Tibial nerve (tissue), 4 donors: Measurements from ENCODE around the gene GPALPP1.

Experiments used
- CTCF ChIP-seq, 5 experiments: fragments of 200-600 bp in 3 of 5; fragments of 450-650 bp in 2 of 5; sonication (generic) in 3 of 5; IDR thresholded peaks; one replicate each; pipeline ENCODE4 v1.5.1; 2016 to 2019; ENCODE audit warnings: antibody characterized with exemption in 5 of 5, mild to moderate bottlenecking in 3 of 5, moderate library complexity in 2 of 5
- EP300 ChIP-seq, 2 donors: sonication (generic); formaldehyde crosslinking; IDR thresholded peaks; one replicate each; pipeline ENCODE4 v1.6.1; 2017; ENCODE audit warnings: antibody characterized with exemption in 2 of 2, mild to moderate bottlenecking in 1 of 2
- POLR2A ChIP-seq, 2 donors: fragments of 450-650 bp; IDR thresholded peaks; one replicate each; pipeline ENCODE4 v1.6.1; 2017; ENCODE audit warnings: antibody characterized with exemption in 2 of 2, mild to moderate bottlenecking in 2 of 2, moderate library complexity in 2 of 2

- TF ChIP-seq CTCF (IDR thresholded peaks at IDR 0.05) (no peak), EP300 (IDR thresholded peaks at IDR 0.05) (no peak), POLR2A (IDR thresholded peaks at IDR 0.05) (no peak)
These were observed 603 bp downstream of the GPALPP1 start for GRCh38 chr13:44989941-44990340.
